Nephron (organoid): ENCODE data around the gene GUCY1A1.

Experiments
- H3K27ac Mint-ChIP-seq, 3 experiments: 2 replicates each; pipeline ENCODE4 v1.8.0; 2020; ENCODE audit warnings: mixed read lengths in 3 of 3, mild to moderate bottlenecking in 2 of 3, moderate library complexity in 1 of 3
- H3K27me3 Mint-ChIP-seq: 2 replicates; pipeline ENCODE4 v1.8.0; 2021; ENCODE audit warnings: low read depth, mild to moderate bottlenecking, moderate library complexity, mixed read lengths
- H3K36me3 Mint-ChIP-seq: 2 replicates; pipeline ENCODE4 v1.8.0; 2020; ENCODE audit warnings: low read depth, mixed read lengths
- H3K4me1 Mint-ChIP-seq: 2 replicates; pipeline ENCODE4 v1.8.0; 2020; ENCODE audit warnings: mixed read lengths
- H3K4me3 Mint-ChIP-seq, 3 experiments: 2 replicates each; pipeline ENCODE4 v1.8.0; 2020; ENCODE audit warnings: mild to moderate bottlenecking in 3 of 3, mixed read lengths in 3 of 3, moderate library complexity in 2 of 3
- H3K9me3 Mint-ChIP-seq: 2 replicates; pipeline ENCODE4 v1.8.0; 2020; ENCODE audit warnings: mixed read lengths
- TF ChIP-seq, protein P1 (sequence below), 3 experiments: fragments of 200-600 bp; sonication (generic); IDR thresholded peaks; one replicate each; pipeline ENCODE4 v1.5.0; 2021; ENCODE audit warnings: antibody characterized with exemption in 3 of 3; ENCODE audit not compliant: unreplicated experiment in 3 of 3

GUCY1A1 gene

DNA sequence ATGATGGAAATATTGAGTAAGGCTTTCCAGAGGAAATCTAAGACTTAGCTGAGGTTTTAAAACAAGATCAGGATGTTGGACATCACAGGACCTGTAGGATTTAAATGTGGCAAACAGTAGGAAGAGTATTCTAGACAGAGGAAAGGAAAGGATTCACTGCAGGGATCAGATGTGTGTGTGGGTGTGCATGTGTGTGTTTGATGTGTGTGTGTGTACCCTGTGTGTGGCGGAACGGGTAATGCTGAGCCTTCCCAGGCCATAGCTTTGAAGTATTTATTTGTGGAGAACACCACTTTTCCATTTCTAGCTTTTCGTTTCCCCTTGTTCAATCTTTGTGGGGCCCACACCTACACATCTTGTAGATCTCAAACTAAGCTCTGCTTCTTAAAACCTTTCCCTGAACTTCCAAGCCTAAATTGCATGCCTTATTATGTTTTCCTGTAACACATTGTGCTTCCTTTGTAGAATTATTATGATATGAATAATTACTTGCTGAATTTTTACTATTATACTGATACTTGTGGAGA, 6.9 kb downstream of the GUCY1A1 start:
- TF ChIP-seq, protein P1, sequence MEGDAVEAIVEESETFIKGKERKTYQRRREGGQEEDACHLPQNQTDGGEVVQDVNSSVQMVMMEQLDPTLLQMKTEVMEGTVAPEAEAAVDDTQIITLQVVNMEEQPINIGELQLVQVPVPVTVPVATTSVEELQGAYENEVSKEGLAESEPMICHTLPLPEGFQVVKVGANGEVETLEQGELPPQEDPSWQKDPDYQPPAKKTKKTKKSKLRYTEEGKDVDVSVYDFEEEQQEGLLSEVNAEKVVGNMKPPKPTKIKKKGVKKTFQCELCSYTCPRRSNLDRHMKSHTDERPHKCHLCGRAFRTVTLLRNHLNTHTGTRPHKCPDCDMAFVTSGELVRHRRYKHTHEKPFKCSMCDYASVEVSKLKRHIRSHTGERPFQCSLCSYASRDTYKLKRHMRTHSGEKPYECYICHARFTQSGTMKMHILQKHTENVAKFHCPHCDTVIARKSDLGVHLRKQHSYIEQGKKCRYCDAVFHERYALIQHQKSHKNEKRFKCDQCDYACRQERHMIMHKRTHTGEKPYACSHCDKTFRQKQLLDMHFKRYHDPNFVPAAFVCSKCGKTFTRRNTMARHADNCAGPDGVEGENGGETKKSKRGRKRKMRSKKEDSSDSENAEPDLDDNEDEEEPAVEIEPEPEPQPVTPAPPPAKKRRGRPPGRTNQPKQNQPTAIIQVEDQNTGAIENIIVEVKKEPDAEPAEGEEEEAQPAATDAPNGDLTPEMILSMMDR (IDR thresholded peaks at IDR 0.05; ENCODE audit: unreplicated experiment in 3 of 3), result no peak
- H3K36me3 Mint-ChIP-seq, result peaks cover 13% of the 10 kb centered on the region
- peaks cover 29% of the 10 kb centered on the region for H3K4me1 Mint-ChIP-seq
- H3K27me3 Mint-ChIP-seq, result no peaks in the 10 kb centered on the region
- H3K27ac Mint-ChIP-seq, result peak overlapping the region in 1 of 3 experiments; percentile 4
- H3K4me3 Mint-ChIP-seq, result no peak overlapping the region
- no peaks in the 10 kb centered on the region for H3K9me3 Mint-ChIP-seq

GRCh38 chr4:155674669-155675071, 8.0 kb downstream of the GUCY1A1 start:
- Mint-ChIP-seq H3K27me3 (no peaks in the 10 kb centered on the region), H3K4me1 (peaks cover 29% of the 10 kb centered on the region), H3K4me3 (no peak overlapping the region), H3K27ac (no peak overlapping the region), H3K9me3 (no peaks in the 10 kb centered on the region), H3K36me3 (peaks cover 13% of the 10 kb centered on the region)
- TF ChIP-seq, protein P1 (IDR thresholded peaks at IDR 0.05; ENCODE audit: unreplicated experiment in 3 of 3), result no peak

DNA sequence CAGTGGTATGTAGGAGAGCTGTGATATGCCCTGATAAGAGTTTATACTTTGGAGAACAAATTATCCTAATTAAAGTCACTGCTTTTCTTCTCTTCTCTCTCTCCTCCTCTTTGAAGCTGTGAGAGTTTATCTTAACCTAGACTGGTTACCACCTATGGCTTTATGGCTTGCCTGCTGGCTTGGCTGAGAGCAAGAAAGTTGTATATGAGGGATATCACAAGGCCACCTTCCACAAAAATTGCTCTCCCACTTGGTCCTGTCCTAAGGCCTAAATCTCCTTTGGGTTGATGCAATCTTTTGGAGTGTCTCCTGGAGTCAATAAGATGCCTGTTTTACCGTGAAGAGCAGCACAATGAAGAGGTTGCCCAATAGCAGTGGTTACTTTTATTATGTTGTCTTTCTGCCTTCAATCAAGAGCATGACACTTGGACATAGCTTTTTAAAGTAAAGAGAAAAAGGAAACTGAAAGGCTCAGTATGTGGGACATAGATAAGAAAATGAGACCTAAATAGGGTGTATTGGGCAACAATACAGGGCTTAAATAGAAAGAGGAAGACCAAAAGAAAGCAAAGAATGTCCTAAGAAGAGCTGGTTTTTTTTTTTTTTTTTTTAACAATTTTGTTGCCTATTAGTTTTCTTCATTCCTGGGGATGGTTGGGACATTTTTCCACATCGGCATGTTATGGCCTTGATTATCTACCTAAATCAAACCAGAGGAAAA, 9.2 kb downstream of the GUCY1A1 start:
- TF ChIP-seq, protein P1 (IDR thresholded peaks at IDR 0.05; ENCODE audit: unreplicated experiment in 3 of 3), result no peak
- Mint-ChIP-seq H3K36me3 (peaks cover 7% of the 10 kb centered on the region), H3K27ac (peak overlapping the region; percentile 9 to 81 (median 69)), H3K4me1 (peaks cover 25% of the 10 kb centered on the region), H3K27me3 (no peaks in the 10 kb centered on the region), H3K4me3 (no peak overlapping the region), H3K9me3 (no peaks in the 10 kb centered on the region)

DNA sequence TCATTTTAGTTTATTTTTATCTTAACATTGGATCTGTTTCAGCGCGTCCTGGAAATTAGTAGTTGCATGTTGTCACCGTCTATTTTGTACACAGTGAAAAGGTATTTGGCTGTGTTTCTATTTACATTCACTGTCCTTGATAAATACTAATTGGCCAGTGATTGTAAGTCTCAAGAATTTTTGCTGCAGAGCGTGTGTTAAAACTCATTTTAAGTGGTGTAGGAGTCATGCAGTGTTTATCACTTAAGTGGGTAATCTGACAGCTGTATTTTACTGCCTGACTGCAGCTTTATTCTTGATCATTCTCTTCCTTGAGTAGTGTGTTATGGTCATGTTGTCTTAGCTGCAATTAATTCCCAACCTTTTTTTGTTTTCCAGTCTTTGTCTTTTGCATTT, 9.8 kb downstream of the GUCY1A1 start:
- Mint-ChIP-seq H3K27me3 (no peaks in the 10 kb centered on the region), H3K4me3 (peak overlapping the region in 1 of 3 experiments; percentile 2), H3K27ac (peak overlapping the region; percentile 9 to 81 (median 69)), H3K36me3 (peaks cover 7% of the 10 kb centered on the region), H3K4me1 (peaks cover 20% of the 10 kb centered on the region), H3K9me3 (no peaks in the 10 kb centered on the region)
- TF ChIP-seq, protein P1 (IDR thresholded peaks at IDR 0.05; ENCODE audit: unreplicated experiment in 3 of 3), result no peak

GRCh38 chr4:155678011-155678410, 11.4 kb downstream of the GUCY1A1 start:
- peaks cover 19% of the 10 kb centered on the region for H3K4me1 Mint-ChIP-seq
- H3K36me3 Mint-ChIP-seq, result peaks cover 4% of the 10 kb centered on the region
- H3K27me3 Mint-ChIP-seq, result no peaks in the 10 kb centered on the region
- TF ChIP-seq, protein P1 (IDR thresholded peaks at IDR 0.05; ENCODE audit: unreplicated experiment in 3 of 3), result no peak
- no peak overlapping the region for H3K27ac Mint-ChIP-seq
- H3K4me3 Mint-ChIP-seq, result no peak overlapping the region
- H3K9me3 Mint-ChIP-seq, result no peaks in the 10 kb centered on the region

DNA sequence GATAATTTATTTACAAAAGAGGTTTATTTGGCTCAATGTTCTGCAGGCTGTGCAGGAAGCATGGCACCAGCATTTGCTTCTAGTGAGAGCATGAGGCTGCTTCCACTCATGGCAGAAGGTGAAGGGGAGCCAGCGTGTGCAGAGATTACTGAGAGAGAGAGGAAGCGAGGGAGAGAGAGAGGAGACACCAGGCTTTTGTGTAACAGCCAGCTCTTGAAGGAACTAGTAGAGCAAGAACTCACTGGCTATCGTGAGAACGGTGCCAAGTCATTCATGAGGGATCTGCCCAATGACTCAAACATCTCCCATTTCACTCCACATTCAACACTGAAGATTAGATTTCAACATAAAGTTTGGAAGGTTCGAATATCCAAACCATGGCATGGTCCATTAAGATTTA, 12.7 kb downstream of the GUCY1A1 start:
- Mint-ChIP-seq H3K9me3 (no peaks in the 10 kb centered on the region), H3K27ac (no peak overlapping the region), H3K36me3 (no peaks in the 10 kb centered on the region), H3K27me3 (no peaks in the 10 kb centered on the region), H3K4me1 (peaks cover 15% of the 10 kb centered on the region), H3K4me3 (no peak overlapping the region)
- TF ChIP-seq, protein P1 (IDR thresholded peaks at IDR 0.05; ENCODE audit: unreplicated experiment in 3 of 3), result no peak
